Skeletal muscle satellite cell (primary cell): Measurements from ENCODE around the gene PPA2.
"Not testable (repeated sequence)": the region's sequence is repeated elsewhere in the genome, so short reads cannot be mapped to it uniquely, and the experiment has no call there.

ENCODE experiments used
- H3K27me3 ChIP-seq: 2 replicates; pipeline ENCODE4 v1.7.0; 2013; ENCODE audit warnings: low read length; ENCODE audit not compliant: control insufficient read depth, insufficient read depth
- H3K36me3 ChIP-seq: 2 replicates; pipeline ENCODE4 v1.7.0; 2013; ENCODE audit warnings: mild to moderate bottlenecking, control low read depth, low read length; ENCODE audit not compliant: insufficient read depth
- H3K4me1 ChIP-seq: 2 replicates; pipeline ENCODE4 v1.7.0; 2013; ENCODE audit warnings: low read length; ENCODE audit not compliant: control insufficient read depth, insufficient read depth
- H3K4me2 ChIP-seq: 2 replicates; pipeline ENCODE4 v1.7.0; 2013; ENCODE audit warnings: mild to moderate bottlenecking, low read length
- H3K4me3 ChIP-seq: 2 replicates; pipeline ENCODE4 v1.7.0; 2013; ENCODE audit warnings: low read length
- H3K9ac ChIP-seq: 2 replicates; pipeline ENCODE4 v1.7.0; 2013; ENCODE audit warnings: mild to moderate bottlenecking, low read depth, low read length, moderate library complexity
- H3K9me3 ChIP-seq: replicated peaks from 2 replicates; pipeline ENCODE4 v1.7.0; 2013; ENCODE audit warnings: mild to moderate bottlenecking, control low read depth, low read length

The PPA2 gene

GRCh38 chr4:105474099-105474518 is 247 bp upstream of the PPA2 start:
- H3K9ac ChIP-seq: peak overlapping the region; percentile 97
- H3K9me3 ChIP-seq: no peaks in the 10 kb centered on the region
- no peaks in the 10 kb centered on the region for H3K36me3 ChIP-seq
- H3K4me1 ChIP-seq: peaks cover 23% of the 10 kb centered on the region
- peak overlapping the region; percentile 94 for H3K4me3 ChIP-seq
- H3K27me3 ChIP-seq: no peaks in the 10 kb centered on the region
- peak overlapping the region; percentile 96 for H3K4me2 ChIP-seq

GRCh38 chr4:105472871-105473323 is 965 bp downstream of the PPA2 start:
- peak overlapping the region; percentile 94 for H3K4me3 ChIP-seq
- H3K4me1 ChIP-seq: peaks cover 23% of the 10 kb centered on the region
- peak overlapping the region; percentile 96 for H3K4me2 ChIP-seq
- peak overlapping the region; percentile 97 for H3K9ac ChIP-seq
- H3K36me3 ChIP-seq: no peaks in the 10 kb centered on the region
- no peaks in the 10 kb centered on the region for H3K27me3 ChIP-seq
- H3K9me3 ChIP-seq: no peaks in the 10 kb centered on the region

- Histone ChIP-seq H3K36me3 (no peaks in the 10 kb centered on the region), H3K9me3 (no peaks in the 10 kb centered on the region), H3K27me3 (no peaks in the 10 kb centered on the region), H3K4me1 (peaks cover 23% of the 10 kb centered on the region), H3K4me2 (peak overlapping the region; percentile 96), H3K9ac (peak overlapping the region; percentile 97), H3K4me3 (peak overlapping the region; percentile 94)
Measured at GRCh38 chr4:105471566-105472176, 2.2 kb downstream of the PPA2 start.

GRCh38 chr4:105470766-105471165 is 3.1 kb downstream of the PPA2 start:
- H3K4me3 ChIP-seq: no peak overlapping the region
- H3K27me3 ChIP-seq: no peaks in the 10 kb centered on the region
- H3K36me3 ChIP-seq: no peaks in the 10 kb centered on the region
- peaks cover 23% of the 10 kb centered on the region for H3K4me1 ChIP-seq
- peak overlapping the region; percentile 96 for H3K4me2 ChIP-seq
- H3K9ac ChIP-seq: peak overlapping the region; percentile 97
- no peaks in the 10 kb centered on the region for H3K9me3 ChIP-seq

- H3K9ac ChIP-seq: no peak overlapping the region
- H3K4me1 ChIP-seq: peaks cover 23% of the 10 kb centered on the region
- H3K4me3 ChIP-seq: no peak overlapping the region
- no peaks in the 10 kb centered on the region for H3K27me3 ChIP-seq
- no peaks in the 10 kb centered on the region for H3K36me3 ChIP-seq
- no peak overlapping the region for H3K4me2 ChIP-seq
- no peaks in the 10 kb centered on the region for H3K9me3 ChIP-seq
Measured at GRCh38 chr4:105469736-105470135, 4.1 kb downstream of the PPA2 start.

GRCh38 chr4:105466580-105466979 is 7.3 kb downstream of the PPA2 start:
- H3K36me3 ChIP-seq: peaks cover 1% of the 10 kb centered on the region

GRCh38 chr4:105464563-105464962 is 9.3 kb downstream of the PPA2 start:
- not testable (repeated sequence) for H3K4me1 ChIP-seq, H3K36me3 ChIP-seq, H3K9ac ChIP-seq, H3K27me3 ChIP-seq, H3K4me3 ChIP-seq, H3K4me2 ChIP-seq, H3K9me3 ChIP-seq

More at GRCh38 chr4:105466580-105466979, 7.3 kb downstream of the PPA2 start:
- Histone ChIP-seq H3K27me3 (no peaks in the 10 kb centered on the region), H3K4me2 (no peak overlapping the region), H3K4me1 (peaks cover 10% of the 10 kb centered on the region), H3K4me3 (no peak overlapping the region), H3K9ac (no peak overlapping the region), H3K9me3 (no peaks in the 10 kb centered on the region)

- H3K9me3 ChIP-seq: no peaks in the 10 kb centered on the region
- H3K27me3 ChIP-seq: no peaks in the 10 kb centered on the region
- no peak overlapping the region for H3K4me3 ChIP-seq
- peaks cover 3% of the 10 kb centered on the region for H3K36me3 ChIP-seq
- no peak overlapping the region for H3K4me2 ChIP-seq
- H3K9ac ChIP-seq: no peak overlapping the region
- H3K4me1 ChIP-seq: peaks cover 8% of the 10 kb centered on the region
Measured at GRCh38 chr4:105462576-105462975, 11.3 kb downstream of the PPA2 start.

GRCh38 chr4:105461621-105462382 is 12.1 kb downstream of the PPA2 start:
- no peaks in the 10 kb centered on the region for H3K9me3 ChIP-seq

GRCh38 chr4:105461221-105461620 is 12.6 kb downstream of the PPA2 start:
- H3K36me3 ChIP-seq: peaks cover 7% of the 10 kb centered on the region
- peaks cover 8% of the 10 kb centered on the region for H3K4me1 ChIP-seq
- H3K27me3 ChIP-seq: no peaks in the 10 kb centered on the region
- no peaks in the 10 kb centered on the region for H3K9me3 ChIP-seq
- H3K9ac ChIP-seq: no peak overlapping the region
- no peak overlapping the region for H3K4me3 ChIP-seq
- no peak overlapping the region for H3K4me2 ChIP-seq

More at GRCh38 chr4:105461621-105462382, 12.1 kb downstream of the PPA2 start:
- peaks cover 8% of the 10 kb centered on the region for H3K4me1 ChIP-seq
- H3K36me3 ChIP-seq: peaks cover 3% of the 10 kb centered on the region
- H3K9ac ChIP-seq: no peak overlapping the region
- no peaks in the 10 kb centered on the region for H3K27me3 ChIP-seq
- no peak overlapping the region for H3K4me2 ChIP-seq
- H3K4me3 ChIP-seq: no peak overlapping the region

GRCh38 chr4:105460306-105460705 is 13.6 kb downstream of the PPA2 start:
- Histone ChIP-seq H3K4me3 (no peak overlapping the region), H3K36me3 (peaks cover 12% of the 10 kb centered on the region), H3K4me2 (no peak overlapping the region), H3K4me1 (peaks cover 8% of the 10 kb centered on the region), H3K27me3 (no peaks in the 10 kb centered on the region), H3K9ac (no peak overlapping the region), H3K9me3 (no peaks in the 10 kb centered on the region)

GRCh38 chr4:105458541-105458940 is 15.3 kb downstream of the PPA2 start:
- H3K9ac ChIP-seq, H3K27me3 ChIP-seq, H3K4me3 ChIP-seq, H3K4me1 ChIP-seq, H3K9me3 ChIP-seq, H3K4me2 ChIP-seq: not testable (repeated sequence)
- H3K36me3 ChIP-seq: peaks cover 12% of the 10 kb centered on the region
